Osteocyte (in vitro differentiated cells): ENCODE measurements around the gene HSP90B1. TPM values are rescaled to one million over a fixed set of nuclear protein-coding genes. Genes with fewer than 3 reads are reported as not detected.

Source experiments
- DNase-seq: peaks from one replicate; pipeline ENCODE4 v3.0.0; 2021; ENCODE audit warnings: mixed read lengths; ENCODE audit not compliant: unreplicated experiment; ENCODE audit errors: extremely low spot score
- H3K27ac Mint-ChIP-seq: one replicate; pipeline ENCODE4 v1.8.0; 2021; ENCODE audit warnings: mild to moderate bottlenecking, mixed read lengths; ENCODE audit not compliant: unreplicated experiment
- H3K27me3 Mint-ChIP-seq: one replicate; pipeline ENCODE4 v1.8.0; 2021; ENCODE audit warnings: mixed read lengths; ENCODE audit not compliant: unreplicated experiment
- H3K36me3 Mint-ChIP-seq: one replicate; pipeline ENCODE4 v1.8.0; 2021; ENCODE audit warnings: mixed read lengths; ENCODE audit not compliant: unreplicated experiment
- H3K4me1 Mint-ChIP-seq: one replicate; pipeline ENCODE4 v1.8.0; 2021; ENCODE audit warnings: mixed read lengths; ENCODE audit not compliant: unreplicated experiment
- H3K4me3 Mint-ChIP-seq: one replicate; pipeline ENCODE4 v1.8.0; 2021; ENCODE audit warnings: mild to moderate bottlenecking, moderate library complexity, mixed read lengths; ENCODE audit not compliant: unreplicated experiment
- H3K9me3 Mint-ChIP-seq: one replicate; pipeline ENCODE4 v1.8.0; 2021; ENCODE audit warnings: mixed read lengths; ENCODE audit not compliant: unreplicated experiment
- CTCF ChIP-seq: fragments of 200-600 bp; sonication (generic); IDR thresholded peaks from 2 replicates; pipeline ENCODE4 v1.5.0; 2021; ENCODE audit warnings: antibody characterized with exemption, mild to moderate bottlenecking, moderate library complexity
- total RNA-seq: library from RNA; stranded (reverse); gene quantifications from 2 replicates; pipeline ENCODE4 v1.2.1, GENCODE V29; 2021

Gene HSP90B1
- total RNA-seq, 1 donor from 2014 or later: 682 TPM

DNA sequence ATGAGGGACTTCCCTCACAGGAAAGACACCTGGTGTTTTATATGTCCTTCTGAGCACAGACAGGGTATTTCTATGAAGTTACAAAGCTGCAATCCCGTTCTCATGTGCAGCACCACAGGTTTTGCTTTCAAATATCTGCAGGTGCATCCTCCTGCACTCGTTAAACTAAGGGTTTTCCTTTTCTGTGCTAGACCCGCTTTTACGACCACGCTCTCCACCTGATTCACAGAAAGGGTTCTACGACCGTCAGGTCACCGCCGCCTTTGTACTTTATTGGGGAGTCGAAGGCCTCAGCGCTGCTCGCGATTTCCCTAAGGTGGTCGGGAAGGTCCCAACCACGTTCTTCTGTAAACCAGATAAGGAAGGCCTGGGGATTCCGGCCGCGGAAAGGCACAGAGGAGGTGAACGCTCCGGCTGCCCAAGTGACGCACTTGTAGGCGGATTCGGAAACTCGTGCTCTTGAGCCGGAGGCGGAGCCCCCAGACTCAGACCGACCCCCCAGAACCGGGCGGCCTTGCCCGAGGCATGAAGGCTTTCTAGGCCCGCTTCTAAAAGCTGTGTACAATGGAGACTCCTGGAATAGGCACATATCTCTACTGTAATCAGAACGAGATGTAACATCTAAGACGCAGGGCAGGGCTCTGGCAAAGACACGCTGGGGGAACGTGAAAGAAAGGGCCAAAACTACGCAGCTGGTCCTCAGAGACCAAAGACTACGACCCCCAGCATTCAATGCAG lies 995 bp upstream of the HSP90B1 start:
- Mint-ChIP-seq H3K9me3 (no peaks in the 10 kb centered on the region), H3K36me3 (peaks cover 14% of the 10 kb centered on the region), H3K27me3 (no peaks in the 10 kb centered on the region), H3K4me3 (peak overlapping the region; percentile 81), H3K4me1 (peaks cover 43% of the 10 kb centered on the region), H3K27ac (peak overlapping the region; percentile 99)
- TF ChIP-seq CTCF: no peak
- DNase-seq: peak; percentile 87

DNA sequence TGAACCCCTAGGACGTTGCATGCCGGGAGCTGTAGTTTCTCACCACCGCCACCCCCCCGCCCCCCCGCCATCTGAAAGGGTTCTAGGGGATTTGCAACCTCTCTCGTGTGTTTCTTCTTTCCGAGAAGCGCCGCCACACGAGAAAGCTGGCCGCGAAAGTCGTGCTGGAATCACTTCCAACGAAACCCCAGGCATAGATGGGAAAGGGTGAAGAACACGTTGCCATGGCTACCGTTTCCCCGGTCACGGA lies 501 bp upstream of the HSP90B1 start:
- no peak for TF ChIP-seq CTCF
- no peak for DNase-seq
- H3K4me3 Mint-ChIP-seq: peak overlapping the region; percentile 81
- peaks cover 17% of the 10 kb centered on the region for H3K36me3 Mint-ChIP-seq
- H3K27ac Mint-ChIP-seq: peak overlapping the region; percentile 99
- peaks cover 45% of the 10 kb centered on the region for H3K4me1 Mint-ChIP-seq
- no peaks in the 10 kb centered on the region for H3K27me3 Mint-ChIP-seq
- H3K9me3 Mint-ChIP-seq: no peaks in the 10 kb centered on the region

DNA sequence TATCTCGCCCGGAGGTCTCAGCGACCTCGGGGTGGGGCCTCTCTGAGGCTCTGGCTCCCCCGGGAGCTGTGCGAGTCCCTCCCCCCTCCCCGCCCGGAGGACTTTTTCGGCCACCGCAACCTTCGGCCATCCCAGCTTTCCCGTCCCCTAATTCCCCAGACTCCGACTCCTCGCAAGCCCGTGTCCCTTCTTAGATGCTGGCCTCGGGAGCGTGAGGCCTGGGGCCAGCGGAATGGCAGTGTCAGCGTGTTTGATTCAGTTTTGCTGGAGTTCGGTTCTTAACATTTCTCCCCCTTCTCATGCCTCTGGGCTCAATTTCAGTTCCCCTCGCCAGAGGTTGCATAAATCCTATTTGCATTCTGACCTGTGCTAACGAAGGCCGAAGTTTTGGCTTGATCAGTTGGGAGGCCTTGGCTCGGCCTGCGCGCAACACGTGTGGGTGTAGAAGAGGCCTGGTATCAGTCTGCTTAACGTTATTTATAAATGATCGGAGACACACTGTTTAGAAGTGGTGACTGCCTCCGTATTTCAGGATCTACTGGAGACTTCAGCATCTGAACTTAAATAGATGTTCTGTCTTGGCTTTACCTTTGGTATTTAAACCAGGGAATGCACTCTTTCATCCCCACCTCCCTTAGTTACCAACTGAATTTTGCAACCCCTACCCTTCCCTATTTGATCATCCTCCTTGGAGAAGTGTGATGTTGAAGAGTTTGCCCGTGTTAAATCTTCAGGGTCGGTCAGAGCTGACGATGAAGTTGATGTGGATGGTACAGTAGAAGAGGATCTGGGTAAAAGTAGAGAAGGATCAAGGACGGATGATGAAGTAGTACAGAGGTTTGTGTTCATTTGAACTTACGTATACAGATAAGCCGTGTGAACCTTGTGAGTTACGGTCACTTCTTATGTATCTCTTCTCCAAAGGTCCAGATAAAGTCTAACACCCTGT lies 851 bp downstream of the HSP90B1 start:
- no peaks in the 10 kb centered on the region for H3K9me3 Mint-ChIP-seq
- H3K4me3 Mint-ChIP-seq: peak overlapping the region; percentile 81
- peaks cover 47% of the 10 kb centered on the region for H3K4me1 Mint-ChIP-seq
- no peak for TF ChIP-seq CTCF
- H3K36me3 Mint-ChIP-seq: peaks cover 30% of the 10 kb centered on the region
- H3K27me3 Mint-ChIP-seq: no peaks in the 10 kb centered on the region
- peak overlapping the region; percentile 99 for H3K27ac Mint-ChIP-seq
- no peak for DNase-seq

DNA sequence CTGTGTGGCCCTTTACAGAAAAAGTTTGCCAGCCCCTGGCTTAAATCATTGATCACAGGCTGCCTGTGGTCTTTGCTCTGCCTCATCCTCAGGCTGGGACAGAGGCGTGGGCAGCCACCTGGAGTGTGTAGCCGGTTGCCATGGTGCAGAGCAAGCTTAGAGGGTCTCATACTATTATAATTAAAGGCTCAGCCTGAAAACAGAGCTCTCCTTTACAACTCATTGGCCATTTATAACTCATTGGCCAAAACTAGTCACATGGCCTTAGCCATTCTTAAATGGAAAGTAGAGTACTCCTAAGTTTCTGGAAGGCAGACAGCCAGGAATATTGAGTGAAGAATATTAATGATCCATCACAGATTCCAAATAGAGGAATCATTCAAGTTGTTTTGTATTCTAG lies 3.0 kb downstream of the HSP90B1 start:
- TF ChIP-seq CTCF: no peak
- Mint-ChIP-seq H3K36me3 (peaks cover 45% of the 10 kb centered on the region), H3K4me1 (peaks cover 45% of the 10 kb centered on the region), H3K4me3 (no peak overlapping the region), H3K27me3 (no peaks in the 10 kb centered on the region), H3K27ac (no peak overlapping the region), H3K9me3 (no peaks in the 10 kb centered on the region)
- DNase-seq: no peak

DNA sequence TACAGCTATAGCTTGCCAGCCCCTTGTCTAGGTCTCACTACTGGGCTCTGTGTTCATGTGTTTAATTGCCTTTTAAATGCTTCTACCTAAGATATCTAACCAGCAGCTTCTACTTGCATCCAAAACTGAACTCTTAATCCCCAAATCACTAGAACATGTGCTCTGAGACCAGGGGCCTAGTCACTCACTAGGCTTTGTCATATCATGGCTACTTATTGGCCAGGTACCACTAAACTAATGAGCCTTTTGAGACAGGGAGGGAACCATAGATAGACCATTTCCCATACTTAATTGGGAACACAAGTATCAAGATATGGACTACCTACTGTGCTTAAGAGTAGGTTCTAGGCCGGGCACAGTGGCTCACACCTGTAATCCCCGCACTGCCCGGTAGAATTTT lies 6.5 kb downstream of the HSP90B1 start:
- no peak for TF ChIP-seq CTCF
- H3K27ac Mint-ChIP-seq: no peak overlapping the region
- no peaks in the 10 kb centered on the region for H3K27me3 Mint-ChIP-seq
- no peaks in the 10 kb centered on the region for H3K9me3 Mint-ChIP-seq
- no peak overlapping the region for H3K4me3 Mint-ChIP-seq
- H3K36me3 Mint-ChIP-seq: peaks cover 74% of the 10 kb centered on the region
- H3K4me1 Mint-ChIP-seq: peaks cover 29% of the 10 kb centered on the region
- DNase-seq: no peak
